SK-N-SH treated with all-trans-retinoic acid at 6 μM for 48 hours (cell line): ENCODE measurements around the gene PUM1.

Source experiments
- ARNTL ChIP-seq: fragments of 450-650 bp; formaldehyde crosslinking; IDR thresholded peaks from 2 replicates; pipeline ENCODE4 v1.5.0; 2020; ENCODE audit warnings: low read depth, mild to moderate bottlenecking, moderate library complexity, borderline replicate concordance
- CREB5 ChIP-seq: fragments of 250-450 bp; sonication (Bioruptor Pico); IDR thresholded peaks from 2 replicates; pipeline ENCODE4 v1.5.1; 2020; ENCODE audit warnings: low read depth, mild to moderate bottlenecking, moderate library complexity
- PATZ1 ChIP-seq: fragments of 250-450 bp; sonication (Bioruptor Pico); IDR thresholded peaks from 2 replicates; pipeline ENCODE4 v1.8.0; 2020; ENCODE audit warnings: mild to moderate bottlenecking, moderate library complexity, borderline replicate concordance
- ZNF70 ChIP-seq: fragments of 450-650 bp; formaldehyde crosslinking; IDR thresholded peaks from 2 replicates; pipeline ENCODE4 v1.5.0; 2020; ENCODE audit warnings: mild to moderate bottlenecking, moderate library complexity
- ZNF8 ChIP-seq: fragments of 450-650 bp; formaldehyde crosslinking; IDR thresholded peaks from 2 replicates; pipeline ENCODE4 v1.5.0; 2020; ENCODE audit warnings: mild to moderate bottlenecking, moderate library complexity

DNA sequence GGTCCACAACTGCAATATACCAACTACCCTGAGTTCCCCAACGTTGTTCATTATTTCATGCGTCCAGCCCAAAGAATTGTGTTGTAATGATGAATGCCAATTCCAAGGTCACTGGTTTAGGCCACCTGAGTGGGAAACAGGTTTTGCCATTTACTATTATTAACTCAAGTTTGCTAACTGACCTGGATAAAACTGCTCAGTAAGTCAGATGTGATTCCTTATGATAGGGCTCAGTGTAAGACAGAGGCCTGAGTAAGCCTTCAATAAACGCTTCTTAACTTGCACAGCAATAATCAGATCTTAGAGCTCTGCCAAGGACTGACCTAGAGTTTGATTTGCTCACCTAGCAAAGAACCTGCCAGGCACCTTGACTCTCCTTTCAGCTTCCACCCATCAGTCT lies 10.0 kb downstream of the PUM1 start:
- TF ChIP-seq CREB5 (CRISPR knock-in tag) (no peak), ARNTL (CRISPR knock-in tag) (no peak), ZNF8 (CRISPR knock-in tag) (no peak), ZNF70 (CRISPR knock-in tag) (no peak), PATZ1 (CRISPR knock-in tag) (no peak)
